ENCODE measurements around the gene ASAP2. TPM values are rescaled to one million over a fixed set of nuclear protein-coding genes. Genes with fewer than 3 reads are reported as not detected.

The ASAP2 gene
- total and polyA plus RNA-seq, 9 of the 15 experiments (the other 6 are each of a cell fraction or from before 2014, with no cell fraction given), result 0.06 to 4.3 (median 3.1) TPM

GRCh38 chr2:9207641-9208311 lies 1.2 kb downstream of the ASAP2 start (continued):
- TF ChIP-seq ZNF407 (IDR thresholded peaks at IDR 0.05; ENCODE audit: low read depth), result no peak
- TF ChIP-seq ZFP1 (CRISPR knock-in tag; IDR thresholded peaks at IDR 0.05), result no peak
- no peak for TF ChIP-seq TBL1XR1 (IDR thresholded peaks at IDR 0.05; ENCODE audit: low read length in 2 of 2)
- TF ChIP-seq DDX20 (tag; IDR thresholded peaks at IDR 0.05; ENCODE audit: low read depth), result no peak
- TF ChIP-seq CBX1 (IDR thresholded peaks at IDR 0.05; ENCODE audit: low read depth), result no peak
- no peak for TF ChIP-seq CAMTA2 (CRISPR knock-in tag; conservative IDR thresholded peaks at IDR 0.05)
- peak; percentile 66; the same call in 1 of the 2 replicates for TF ChIP-seq ZEB2 (IDR thresholded peaks at IDR 0.05)
- no peak for TF ChIP-seq ZBTB1 (CRISPR knock-in tag; IDR thresholded peaks at IDR 0.05; ENCODE audit: borderline replicate concordance, low read depth)
- TF ChIP-seq THRAP3 (IDR thresholded peaks at IDR 0.05; ENCODE audit: borderline replicate concordance), result no peak
- no peak for TF ChIP-seq MAFK (IDR thresholded peaks at IDR 0.05; ENCODE audit: low read length)
- no peak for TF ChIP-seq VEZF1 (CRISPR knock-in tag; IDR thresholded peaks at IDR 0.05)
- TF ChIP-seq MBD1 (CRISPR knock-in tag; IDR thresholded peaks at IDR 0.05), result no peak
- TF ChIP-seq SIN3B (IDR thresholded peaks at IDR 0.05; ENCODE audit: low read depth), result no peak
- TF ChIP-seq MLX (CRISPR knock-in tag; conservative IDR thresholded peaks at IDR 0.05), result no peak
- peak; percentile 59 for TF ChIP-seq C11orf30 (IDR thresholded peaks at IDR 0.05; ENCODE audit: low read depth)
